Stimulated activated CD8-positive, alpha-beta memory T cell treated with anti-CD3 and anti-CD28 coated beads, Interleukin-15, amount 100 ng/mL, for 24 hours (primary cell): ENCODE data around the gene FBXO31.
"Not testable (repeated sequence)": the region's sequence is repeated elsewhere in the genome, so short reads cannot be mapped to it uniquely, and the experiment has no call there.

ENCODE experiments used
- DNase-seq: peaks from one replicate; pipeline ENCODE4 v3.0.0-alpha.2; 2020; ENCODE audit warnings: low read depth

FBXO31 gene

DNA sequence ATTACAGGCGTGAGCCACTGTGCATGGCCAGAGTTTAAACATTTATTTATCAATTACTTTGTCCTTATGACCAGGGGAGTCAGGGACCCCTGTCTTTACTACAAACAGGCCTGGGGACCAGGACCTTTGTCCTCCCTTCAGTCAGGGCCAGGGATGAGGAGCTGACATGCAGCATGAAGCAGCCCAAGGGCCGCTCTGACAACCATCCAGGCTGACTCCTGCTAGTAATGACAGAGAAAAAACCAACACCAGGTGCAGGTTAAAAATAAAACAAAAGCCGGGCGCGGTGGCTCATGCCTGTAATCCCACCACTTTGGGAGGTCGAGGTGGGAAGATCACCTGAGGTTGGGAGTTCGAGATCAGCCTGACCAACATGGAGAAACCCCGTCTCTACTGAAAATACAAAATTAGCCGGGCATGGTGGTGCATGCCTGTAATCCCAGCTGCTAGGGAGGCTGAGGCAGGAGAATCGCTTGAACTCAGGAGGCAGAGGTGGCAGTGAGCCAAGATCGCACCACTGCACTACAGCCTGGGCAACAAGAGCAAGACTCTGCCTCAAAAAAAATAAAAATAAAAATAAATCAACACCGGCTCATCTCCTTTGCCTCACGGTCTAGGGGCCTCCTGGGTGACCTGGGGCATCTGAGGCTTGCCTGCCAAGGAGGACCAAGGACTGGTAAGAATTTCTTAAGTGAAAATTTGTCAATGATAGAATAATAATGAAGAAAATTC is 20.6 kb downstream of the FBXO31 start:
- not testable (repeated sequence) for DNase-seq

GRCh38 chr16:87361916-87362619 is 21.5 kb downstream of the FBXO31 start:
- no peak for DNase-seq

- no peak for DNase-seq
These were observed 22.5 kb downstream of the FBXO31 start for GRCh38 chr16:87360862-87361610.

- no peak for DNase-seq
These were observed 24.5 kb downstream of the FBXO31 start for GRCh38 chr16:87359121-87359520.

DNA sequence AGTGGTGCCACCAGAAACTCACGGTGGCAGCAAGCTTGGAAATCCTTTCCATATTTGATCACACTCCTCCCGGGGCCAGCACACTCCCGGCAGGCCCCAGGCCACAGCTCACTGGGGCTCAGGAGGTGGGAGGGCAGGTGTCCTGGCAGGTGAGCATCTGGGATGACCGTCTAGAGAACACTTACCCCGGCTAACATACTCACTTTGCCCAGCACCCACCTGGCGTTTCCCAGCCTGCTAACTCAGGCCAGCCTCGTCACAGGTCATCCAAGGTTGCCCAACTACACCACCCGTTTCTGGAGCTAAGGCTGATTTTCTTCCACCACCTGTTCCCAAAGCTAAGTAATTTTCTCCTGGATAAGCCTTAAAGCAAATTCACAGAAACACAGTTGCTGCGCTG is 24.9 kb downstream of the FBXO31 start:
- no peak for DNase-seq

DNA sequence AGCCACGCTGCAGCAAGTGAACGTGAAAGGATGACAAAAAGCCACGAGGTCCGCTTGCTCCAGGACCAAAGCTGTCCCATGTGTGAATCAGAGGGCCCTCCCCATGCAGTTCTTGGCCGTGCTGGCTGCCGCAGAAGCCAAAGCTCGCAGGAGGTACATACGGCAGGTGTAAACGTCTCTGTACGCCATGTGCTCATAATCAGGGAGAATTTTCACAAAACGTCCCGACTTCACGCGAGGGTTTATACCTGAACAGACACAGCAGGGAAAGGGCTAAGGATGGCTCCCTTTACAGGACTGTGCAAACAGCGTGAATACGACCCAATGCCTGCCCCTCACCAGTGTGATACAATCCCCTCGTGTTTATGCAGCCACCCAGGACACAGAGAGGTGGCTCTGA is 25.3 kb downstream of the FBXO31 start:
- DNase-seq = no peak

DNA sequence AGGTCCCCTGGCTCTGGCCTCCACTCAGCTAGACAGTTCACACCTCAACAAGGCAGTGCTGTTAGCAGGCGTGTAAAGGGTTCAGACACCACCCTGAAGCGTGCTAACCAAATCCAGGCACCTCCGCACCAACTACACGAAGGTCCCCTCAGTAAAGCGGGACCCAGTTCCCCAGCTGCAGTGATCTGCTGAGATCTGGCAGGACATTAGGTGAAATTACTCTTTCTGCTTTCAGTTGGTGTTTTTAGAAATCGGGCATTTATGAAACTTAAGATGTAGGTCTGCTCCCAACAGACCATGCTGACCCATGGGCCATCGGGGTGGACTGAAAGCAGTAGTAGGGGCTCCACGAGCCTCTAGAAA is 27.1 kb downstream of the FBXO31 start:
- DNase-seq = no peak

DNA sequence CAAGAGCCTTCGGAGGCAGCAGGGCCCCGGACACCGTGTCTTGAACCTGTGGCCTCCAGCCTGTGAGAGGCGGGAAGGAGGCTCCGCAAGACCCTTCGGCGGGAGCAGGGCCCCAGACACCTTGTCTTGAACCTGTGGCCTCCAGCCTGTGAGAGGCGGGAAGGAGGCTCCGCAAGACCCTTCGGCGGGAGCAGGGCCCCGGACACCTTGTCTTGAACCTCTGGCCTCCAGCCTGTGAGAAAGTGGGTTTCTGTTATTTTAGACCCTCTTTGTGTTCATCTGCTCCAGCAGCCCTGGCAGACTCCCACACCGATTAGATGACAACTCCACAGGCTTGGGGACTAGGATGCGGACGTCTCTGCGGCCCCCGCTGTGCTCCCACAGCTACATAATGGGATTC is 30.0 kb downstream of the FBXO31 start:
- DNase-seq = no peak

GRCh38 chr16:87352818-87353217 is 30.8 kb downstream of the FBXO31 start:
- no peak for DNase-seq

DNA sequence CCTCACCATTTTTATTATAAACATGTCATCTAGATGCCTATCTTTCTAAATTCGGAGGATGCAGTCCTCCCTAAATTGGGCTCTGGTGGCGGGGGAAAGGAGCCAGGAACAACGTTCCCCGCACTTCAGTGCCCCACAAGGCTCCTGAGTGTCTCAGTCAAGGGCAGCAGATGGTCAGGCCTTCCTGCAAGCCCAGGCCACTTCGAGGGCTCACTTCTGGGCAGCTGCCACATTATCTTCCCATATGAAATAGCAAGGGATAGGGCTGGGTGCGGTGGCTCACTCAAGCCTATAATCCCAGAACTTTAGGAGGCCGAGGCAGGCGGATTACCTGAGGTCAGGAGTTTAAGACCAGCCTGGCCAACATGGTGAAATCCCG is 32.3 kb downstream of the FBXO31 start:
- no peak for DNase-seq

GRCh38 chr16:87350681-87351319 is 32.8 kb downstream of the FBXO31 start:
- no peak for DNase-seq

GRCh38 chr16:87350031-87350430 is 33.5 kb downstream of the FBXO31 start:
- no peak for DNase-seq

- DNase-seq = no peak
These were observed 34.9 kb downstream of the FBXO31 start for GRCh38 chr16:87348616-87349157.

- no peak for DNase-seq
These were observed 35.5 kb downstream of the FBXO31 start for GRCh38 chr16:87347932-87348615.

GRCh38 chr16:87346517-87347060 is 37.0 kb downstream of the FBXO31 start:
- no peak for DNase-seq

DNA sequence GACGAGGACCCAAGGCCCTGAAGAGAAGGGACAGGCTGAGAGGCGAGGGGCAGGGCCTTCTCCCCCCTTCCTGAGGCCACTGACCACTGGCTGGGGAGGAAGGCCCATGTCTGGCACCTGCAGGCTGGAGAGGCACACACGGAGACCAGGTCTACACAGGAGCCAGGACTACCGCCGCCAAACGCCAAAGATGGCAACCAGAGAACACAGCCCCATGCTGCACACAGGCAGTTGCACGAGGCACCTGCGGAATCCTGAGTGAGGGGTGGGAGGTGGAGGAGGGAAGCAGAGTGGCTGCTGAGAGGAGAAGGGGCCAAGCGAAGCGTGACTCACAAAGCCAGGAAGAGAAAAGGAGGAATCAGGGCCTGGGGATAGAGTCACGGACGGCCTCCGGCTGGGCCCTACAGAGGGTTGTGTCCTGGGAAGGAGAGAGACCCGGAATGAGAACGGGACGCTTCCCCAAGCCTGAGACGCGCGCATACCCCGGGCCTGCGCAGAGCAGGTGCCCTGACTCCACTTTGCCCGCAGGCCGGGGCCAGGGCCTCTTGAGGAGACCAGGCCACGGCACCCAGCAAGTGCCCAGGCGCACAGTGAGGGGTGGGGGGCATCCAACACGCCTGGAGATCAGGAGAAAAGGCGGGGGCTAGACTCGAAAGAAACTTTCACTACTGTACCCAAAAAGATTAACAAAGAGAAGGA is 37.7 kb downstream of the FBXO31 start:
- no peak for DNase-seq

GRCh38 chr16:87344931-87345631 is 38.5 kb downstream of the FBXO31 start:
- no peak for DNase-seq

DNA sequence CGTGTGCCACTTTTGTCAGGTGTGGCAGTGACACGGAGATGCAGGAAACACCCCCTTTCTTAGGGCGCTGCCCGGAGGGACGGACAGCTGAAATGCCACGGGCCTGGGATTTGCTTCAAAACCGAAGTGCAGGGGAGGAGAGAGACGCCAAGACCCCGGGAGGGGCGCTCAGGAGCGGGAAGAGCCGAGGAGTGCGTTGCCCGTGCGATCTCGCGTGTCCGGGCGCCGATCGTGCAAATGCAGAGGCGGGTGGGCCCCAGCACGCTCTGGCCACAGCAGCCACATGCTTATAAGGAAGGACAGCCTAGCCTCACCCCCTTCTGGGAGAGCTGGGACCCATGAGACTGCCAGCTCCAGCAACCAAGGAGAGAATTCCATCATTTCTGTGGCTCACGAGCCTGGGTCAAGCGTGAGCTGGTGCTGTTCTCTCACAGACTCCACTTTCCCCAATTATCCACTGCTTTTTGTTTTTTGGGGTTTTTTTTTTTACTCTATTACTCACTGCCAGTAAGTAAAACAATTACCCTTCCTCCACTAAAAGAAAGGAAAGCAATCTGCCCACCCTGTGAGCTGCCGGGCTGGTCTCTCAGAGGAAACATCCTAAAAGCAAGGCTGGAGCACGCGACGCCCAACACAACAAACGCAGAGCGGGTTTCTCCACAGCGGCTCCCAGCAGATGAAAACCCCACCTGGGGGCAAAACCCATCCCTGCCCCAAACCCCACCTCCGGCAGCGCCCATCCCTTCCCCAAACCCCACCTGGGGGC is 39.2 kb downstream of the FBXO31 start:
- DNase-seq = no peak

DNA sequence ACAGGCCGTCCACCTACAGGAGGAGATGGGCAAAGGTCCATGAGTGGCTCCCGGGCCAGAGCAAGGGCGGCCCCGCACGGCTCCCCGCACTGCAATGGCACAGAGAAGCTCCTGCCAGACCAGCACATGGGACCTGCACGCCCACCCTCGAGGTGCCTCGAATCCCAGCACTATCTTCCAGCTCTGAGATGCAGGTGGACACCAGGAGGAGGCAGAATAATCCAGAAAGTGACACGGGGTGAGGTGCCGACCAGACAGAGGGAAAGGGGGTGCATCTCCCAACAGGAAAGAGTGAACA is 39.9 kb downstream of the FBXO31 start:
- no peak for DNase-seq
